Natural killer cell treated with Interleukin-12 subunit alpha and Interleukin-12 subunit beta and Interleukin-15 and Interleukin-18, amount 100 ng/mL, for 72 hours (primary cell): ENCODE measurements around the gene ADCY6. TPM values are rescaled to one million over a fixed set of nuclear protein-coding genes. Genes with fewer than 3 reads are reported as not detected.

Source experiments
- ATAC-seq, 2 donors: fragments of 150-1000 bp; cut with Tn5 transposase in 1 of 2; sonication (Bioruptor Pico), chemical (Tn5 transposase) in 1 of 2; 2 replicates each; pipeline ENCODE4 v1.10.0; 2021
- DNase-seq: peaks from one replicate; pipeline ENCODE4 v3.0.0; 2022; ENCODE audit warnings: low spot score
- H3K27ac Mint-ChIP-seq, 2 donors: 1 replicate in 1 of 2; 2 replicates in 1 of 2; pipeline ENCODE4 v1.8.0; 2022; ENCODE audit warnings: mixed read lengths in 2 of 2, mild to moderate bottlenecking in 1 of 2, moderate library complexity in 1 of 2
- H3K27me3 Mint-ChIP-seq, 2 donors: 1 replicate in 1 of 2; 2 replicates in 1 of 2; pipeline ENCODE4 v1.8.0; 2022; ENCODE audit warnings: mixed read lengths in 2 of 2
- H3K36me3 Mint-ChIP-seq: one replicate; pipeline ENCODE4 v1.8.0; 2022; ENCODE audit warnings: mixed read lengths
- H3K4me1 Mint-ChIP-seq, 2 donors: 1 replicate in 1 of 2; 2 replicates in 1 of 2; pipeline ENCODE4 v1.8.0; 2022; ENCODE audit warnings: low read depth in 2 of 2, mixed read lengths in 2 of 2, mild to moderate bottlenecking in 1 of 2
- H3K4me3 Mint-ChIP-seq: one replicate; pipeline ENCODE4 v1.8.0; 2022; ENCODE audit warnings: mixed read lengths
- H3K9me3 Mint-ChIP-seq: 2 replicates; pipeline ENCODE4 v1.8.0; 2022; ENCODE audit warnings: mixed read lengths
- total RNA-seq, 2 donors: library from RNA; stranded (reverse); gene quantifications; one replicate each; pipeline ENCODE4 v1.2.3, GENCODE V29; 2022

ADCY6 gene
- total RNA-seq, 2 donors from 2014 or later, result 0.22 to 0.40 TPM

GRCh38 chr12:48770756-48771155, 18.1 kb downstream of the ADCY6 start:
- Mint-ChIP-seq H3K9me3 (no peaks in the 10 kb centered on the region), H3K4me3 (no peak overlapping the region), H3K27ac (no peak overlapping the region), H3K36me3 (no peaks in the 10 kb centered on the region), H3K27me3 (peaks cover 0 to 3% of the 10 kb centered on the region in 2 donors), H3K4me1 (peaks cover 16 to 20% of the 10 kb centered on the region in 2 donors)
- DNase-seq, result no peak
- ATAC-seq, result no peak

DNA sequence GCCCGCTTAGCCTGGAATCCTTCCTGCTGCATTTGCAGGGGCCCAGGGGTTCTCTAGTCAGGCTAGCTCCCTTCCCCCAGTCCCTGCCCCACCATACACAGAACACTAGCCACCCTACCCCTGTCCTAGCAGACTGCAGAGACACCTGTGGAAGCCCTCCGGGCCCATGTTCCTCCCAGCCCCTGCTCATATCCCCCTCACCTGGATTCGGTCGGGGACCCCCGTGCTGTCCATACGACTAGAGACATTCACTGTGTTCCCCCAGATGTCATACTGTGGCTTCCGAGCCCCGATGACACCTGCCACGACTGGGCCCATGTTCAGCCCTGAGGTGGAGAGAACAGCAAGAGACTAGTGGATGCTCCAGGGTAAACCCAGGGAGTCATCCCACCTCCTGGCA, 20.2 kb downstream of the ADCY6 start:
- no peaks in the 10 kb centered on the region for H3K9me3 Mint-ChIP-seq
- no peak overlapping the region for H3K4me3 Mint-ChIP-seq
- ATAC-seq (no peak), DNase-seq (no peak)
- H3K27ac Mint-ChIP-seq, result no peak overlapping the region
- H3K4me1 Mint-ChIP-seq, result peaks cover 28 to 32% of the 10 kb centered on the region in 2 donors
- H3K27me3 Mint-ChIP-seq, result no peaks in the 10 kb centered on the region
- H3K36me3 Mint-ChIP-seq, result no peaks in the 10 kb centered on the region

DNA sequence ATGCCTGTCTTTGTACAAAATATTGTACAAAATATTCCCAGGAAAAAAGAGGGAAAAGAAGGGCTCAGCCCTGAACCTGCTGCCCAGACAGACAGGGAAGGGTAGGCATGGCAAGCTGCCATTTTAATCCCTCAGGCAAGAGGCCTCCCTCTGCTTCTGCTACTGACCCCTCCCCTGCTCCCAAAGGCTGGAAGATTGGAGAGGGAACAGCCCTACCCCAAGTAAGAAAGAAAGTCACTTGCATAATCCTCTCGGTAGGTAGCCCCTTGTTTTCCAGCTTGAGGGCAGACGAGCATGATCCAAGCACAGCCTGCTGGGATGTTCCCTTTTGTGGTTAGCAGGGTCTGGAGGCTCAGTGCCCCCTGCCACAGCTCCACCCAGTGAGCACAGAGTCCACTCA, 20.7 kb downstream of the ADCY6 start:
- Mint-ChIP-seq H3K36me3 (no peaks in the 10 kb centered on the region), H3K4me1 (peaks cover 28 to 32% of the 10 kb centered on the region in 2 donors), H3K27ac (no peak overlapping the region), H3K9me3 (no peaks in the 10 kb centered on the region), H3K4me3 (no peak overlapping the region), H3K27me3 (no peaks in the 10 kb centered on the region)
- ATAC-seq (no peak), DNase-seq (no peak)

DNA sequence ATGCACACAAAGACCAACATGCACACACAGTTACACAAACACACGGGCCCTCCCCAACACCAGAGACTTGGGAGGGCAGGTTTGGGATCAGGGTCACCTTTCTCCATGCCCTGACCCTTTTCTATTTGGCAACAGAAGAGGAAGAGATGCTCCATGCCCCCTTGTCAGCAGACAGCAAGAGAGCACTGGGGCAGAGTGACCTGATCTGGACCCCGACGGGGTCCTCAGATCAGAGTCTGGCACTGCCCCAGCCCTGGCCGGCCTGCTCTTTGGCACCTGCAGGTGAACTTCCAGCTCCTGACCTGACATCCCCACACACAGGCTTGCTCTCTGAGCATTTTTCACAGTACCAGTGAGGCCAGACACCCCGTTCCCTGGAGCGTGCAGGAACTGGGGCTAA, 21.4 kb downstream of the ADCY6 start:
- Mint-ChIP-seq H3K27me3 (no peaks in the 10 kb centered on the region), H3K4me1 (peaks cover 28 to 32% of the 10 kb centered on the region in 2 donors), H3K27ac (no peak overlapping the region), H3K36me3 (no peaks in the 10 kb centered on the region), H3K9me3 (no peaks in the 10 kb centered on the region), H3K4me3 (no peak overlapping the region)
- ATAC-seq (no peak), DNase-seq (no peak)

DNA sequence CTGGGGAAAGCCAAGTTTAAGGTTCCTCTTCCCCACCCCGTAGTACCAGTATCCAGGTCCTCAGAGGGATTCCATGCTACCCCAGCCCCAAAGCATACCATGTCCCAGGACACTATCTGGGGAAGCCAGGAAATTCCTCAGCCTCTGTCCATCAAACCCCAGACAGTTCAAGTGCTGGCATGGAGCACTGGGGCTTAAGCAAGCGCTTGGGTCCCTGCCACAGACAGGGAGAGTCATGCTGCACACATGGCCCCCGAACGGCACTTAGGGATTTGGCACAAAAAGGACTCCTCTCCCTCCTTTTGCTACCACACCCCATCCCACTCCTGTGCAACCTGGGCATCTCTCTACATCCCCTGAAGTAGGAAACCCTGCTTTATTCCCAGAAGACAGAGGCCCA, 21.8 kb downstream of the ADCY6 start:
- Mint-ChIP-seq H3K27ac (no peak overlapping the region), H3K4me3 (no peak overlapping the region), H3K27me3 (no peaks in the 10 kb centered on the region), H3K36me3 (no peaks in the 10 kb centered on the region), H3K4me1 (peaks cover 28 to 32% of the 10 kb centered on the region in 2 donors), H3K9me3 (no peaks in the 10 kb centered on the region)
- ATAC-seq (no peak), DNase-seq (no peak)

DNA sequence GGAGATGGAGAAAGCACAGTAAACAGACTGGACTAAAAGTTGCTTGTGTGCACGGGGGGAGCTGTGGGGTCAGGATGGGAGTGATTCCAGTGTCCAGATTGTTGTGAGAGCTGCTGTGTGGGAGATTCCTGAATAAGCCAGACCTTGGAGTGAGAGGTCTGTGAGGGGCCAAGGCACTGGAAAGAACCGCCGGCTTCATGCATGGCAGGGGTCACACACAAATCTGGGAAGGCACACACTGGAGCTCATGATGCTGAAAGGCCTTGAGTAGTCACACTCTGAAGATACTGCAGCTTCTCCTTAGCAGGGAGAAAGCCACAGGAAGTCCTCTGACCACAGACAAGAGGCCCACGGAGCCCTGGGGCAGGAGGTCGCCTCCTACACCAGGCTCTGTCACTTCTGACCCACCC, 23.1 kb downstream of the ADCY6 start:
- Mint-ChIP-seq H3K36me3 (no peaks in the 10 kb centered on the region), H3K27me3 (no peaks in the 10 kb centered on the region), H3K27ac (peak overlapping the region; percentile 28 to 48), H3K4me3 (peak overlapping the region; percentile 70), H3K9me3 (no peaks in the 10 kb centered on the region), H3K4me1 (peaks cover 23 to 27% of the 10 kb centered on the region in 2 donors)
- peak; percentile 76 for DNase-seq
- ATAC-seq, result peak; percentile 92 to 95

DNA sequence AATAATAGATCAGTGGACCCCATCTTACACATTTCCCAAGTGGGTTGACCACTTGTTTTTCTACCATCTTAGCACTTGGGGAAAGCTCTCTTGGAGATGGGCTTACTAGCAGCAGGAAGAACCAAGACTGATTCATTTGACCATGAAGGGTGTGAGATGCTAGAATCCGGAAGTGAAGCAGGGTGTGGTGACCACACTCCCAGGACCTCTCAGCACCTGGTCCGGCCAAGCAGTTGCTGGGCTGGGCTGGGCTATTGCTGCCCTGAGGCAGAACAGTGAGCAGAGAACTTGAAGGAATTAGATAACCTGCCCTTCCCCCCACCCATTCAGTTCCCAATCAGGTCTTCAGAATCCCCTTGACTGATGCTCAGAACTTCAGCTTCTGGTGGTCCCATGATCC, 24.4 kb downstream of the ADCY6 start:
- Mint-ChIP-seq H3K27ac (peak overlapping the region in 1 of 2 donors; percentile 64), H3K9me3 (no peaks in the 10 kb centered on the region), H3K36me3 (no peaks in the 10 kb centered on the region), H3K4me1 (peaks cover 23 to 27% of the 10 kb centered on the region in 2 donors), H3K27me3 (no peaks in the 10 kb centered on the region), H3K4me3 (no peak overlapping the region)
- DNase-seq, result no peak
- ATAC-seq, result no peak

DNA sequence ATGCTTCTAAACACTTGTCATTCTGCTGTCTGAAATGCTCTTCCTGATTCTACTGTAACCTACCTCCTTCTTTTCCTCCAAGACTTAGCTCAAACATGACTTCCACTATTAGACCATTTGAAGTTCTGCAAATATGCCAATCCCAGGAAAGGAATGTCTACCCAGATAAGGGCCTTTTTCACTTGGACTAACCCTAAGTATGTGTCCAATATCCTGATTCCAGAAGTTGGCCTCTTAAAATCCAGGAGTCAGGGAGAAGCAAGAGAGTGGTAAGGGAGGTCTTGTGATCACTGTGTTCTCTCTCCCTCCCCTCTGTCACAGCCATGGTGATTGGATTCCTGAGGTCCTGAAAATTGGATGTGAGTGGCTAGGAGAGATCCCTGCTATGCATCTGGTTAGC, 30.2 kb downstream of the ADCY6 start:
- no peak for DNase-seq
- no peaks in the 10 kb centered on the region for H3K9me3 Mint-ChIP-seq
- no peak overlapping the region for H3K27ac Mint-ChIP-seq
- ATAC-seq, result no peak
- H3K4me3 Mint-ChIP-seq, result no peak overlapping the region
- no peaks in the 10 kb centered on the region for H3K27me3 Mint-ChIP-seq
- H3K36me3 Mint-ChIP-seq, result no peaks in the 10 kb centered on the region
- no peaks in the 10 kb centered on the region for H3K4me1 Mint-ChIP-seq

GRCh38 chr12:48758186-48758585, 30.7 kb downstream of the ADCY6 start:
- ATAC-seq (no peak), DNase-seq (no peak)
- Mint-ChIP-seq H3K4me3 (no peak overlapping the region), H3K36me3 (no peaks in the 10 kb centered on the region), H3K27me3 (peaks cover 0 to 3% of the 10 kb centered on the region in 2 donors), H3K9me3 (no peaks in the 10 kb centered on the region), H3K4me1 (peaks cover 0 to 3% of the 10 kb centered on the region in 2 donors), H3K27ac (no peak overlapping the region)

- ATAC-seq, result peak; percentile 56 to 62
- peak overlapping the region; percentile 19 to 40 for H3K27ac Mint-ChIP-seq
- no peak for DNase-seq
- peaks cover 15 to 16% of the 10 kb centered on the region in 2 donors for H3K27me3 Mint-ChIP-seq
- H3K4me3 Mint-ChIP-seq, result peak overlapping the region; percentile 10
- no peaks in the 10 kb centered on the region for H3K9me3 Mint-ChIP-seq
- H3K36me3 Mint-ChIP-seq, result no peaks in the 10 kb centered on the region
- peaks cover 8 to 11% of the 10 kb centered on the region in 2 donors for H3K4me1 Mint-ChIP-seq
Observed at GRCh38 chr12:48750769-48751356, 38.0 kb downstream of the ADCY6 start.

DNA sequence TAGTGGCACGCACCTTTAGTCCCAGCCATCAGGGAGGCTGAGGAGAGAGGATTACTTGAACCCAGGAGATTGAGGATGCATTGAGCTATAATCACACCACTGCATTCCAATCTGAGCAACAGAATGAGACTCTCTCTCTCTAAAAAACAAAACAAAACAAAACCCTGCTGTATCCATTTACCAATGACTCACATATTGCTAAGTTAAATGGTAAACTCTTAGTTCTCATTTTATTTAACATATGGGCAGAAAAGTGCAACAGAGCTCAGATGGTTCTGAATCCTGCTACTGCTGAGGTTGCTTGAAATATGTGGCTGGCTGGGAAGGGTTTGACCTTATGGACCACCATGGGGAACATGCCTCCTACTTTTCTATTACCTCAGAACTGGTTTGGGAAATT, 38.7 kb downstream of the ADCY6 start:
- H3K36me3 Mint-ChIP-seq, result no peaks in the 10 kb centered on the region
- H3K4me3 Mint-ChIP-seq, result no peak overlapping the region
- no peak for DNase-seq
- H3K27me3 Mint-ChIP-seq, result peaks cover 15 to 16% of the 10 kb centered on the region in 2 donors
- H3K9me3 Mint-ChIP-seq, result no peaks in the 10 kb centered on the region
- peak overlapping the region in 1 of 2 donors; percentile 19 for H3K27ac Mint-ChIP-seq
- no peak for ATAC-seq
- H3K4me1 Mint-ChIP-seq, result peaks cover 8 to 11% of the 10 kb centered on the region in 2 donors

- Mint-ChIP-seq H3K4me1 (no peaks in the 10 kb centered on the region), H3K27ac (no peak overlapping the region), H3K9me3 (no peaks in the 10 kb centered on the region), H3K27me3 (peaks cover 14 to 26% of the 10 kb centered on the region in 2 donors), H3K36me3 (no peaks in the 10 kb centered on the region), H3K4me3 (no peak overlapping the region)
- DNase-seq (no peak), ATAC-seq (no peak)
Observed at GRCh38 chr12:48744251-48745008, 44.5 kb downstream of the ADCY6 start.

GRCh38 chr12:48739618-48740269, 49.1 kb downstream of the ADCY6 start:
- Mint-ChIP-seq H3K27me3 (peaks cover 16 to 17% of the 10 kb centered on the region in 2 donors), H3K4me3 (no peak overlapping the region), H3K9me3 (no peaks in the 10 kb centered on the region), H3K36me3 (no peaks in the 10 kb centered on the region), H3K4me1 (no peaks in the 10 kb centered on the region), H3K27ac (no peak overlapping the region)
- DNase-seq, result no peak
- ATAC-seq, result no peak

DNA sequence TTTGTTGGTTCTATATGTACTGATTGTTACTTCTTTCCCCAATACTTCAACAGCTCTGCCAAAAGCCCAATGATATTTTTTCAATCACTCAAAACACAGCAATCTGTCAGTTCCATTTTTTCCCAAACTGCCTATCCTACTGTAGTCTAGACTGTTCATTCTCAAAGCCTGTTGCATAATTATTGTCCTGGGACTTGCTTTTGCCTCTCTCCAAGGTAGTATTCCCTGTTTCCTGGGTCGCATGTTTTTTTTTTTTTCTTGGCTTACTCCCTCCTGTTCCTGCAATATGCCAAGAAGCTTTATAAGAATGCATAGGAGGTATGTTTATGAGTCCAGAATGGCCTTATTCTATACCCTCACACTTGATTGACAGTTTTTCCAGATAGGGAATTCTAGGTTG, 52.4 kb downstream of the ADCY6 start:
- no peak overlapping the region for H3K27ac Mint-ChIP-seq
- H3K4me1 Mint-ChIP-seq, result no peaks in the 10 kb centered on the region
- no peak for DNase-seq
- H3K9me3 Mint-ChIP-seq, result no peaks in the 10 kb centered on the region
- ATAC-seq, result no peak
- H3K27me3 Mint-ChIP-seq, result peaks cover 16 to 17% of the 10 kb centered on the region in 2 donors
- H3K4me3 Mint-ChIP-seq, result no peak overlapping the region
- no peaks in the 10 kb centered on the region for H3K36me3 Mint-ChIP-seq
